SK-N-SH treated with all-trans-retinoic acid at 6 μM for 48 hours (cell line): Measurements from ENCODE around the gene ZNF524.

Source experiments
- ATAC-seq: fragments of 200-7000 bp; cut with Tn5 transposase; 3 replicates; pipeline ENCODE4 v1.9.1; 2020; ENCODE audit warnings: mild to moderate bottlenecking, moderate library complexity
- ARNTL ChIP-seq: fragments of 450-650 bp; formaldehyde crosslinking; IDR thresholded peaks from 2 replicates; pipeline ENCODE4 v1.5.0; 2020; ENCODE audit warnings: low read depth, mild to moderate bottlenecking, moderate library complexity, borderline replicate concordance
- BACH2 ChIP-seq: fragments of 250-450 bp; sonication (Bioruptor Pico); IDR thresholded peaks from 2 replicates; pipeline ENCODE4 v1.9.0; 2021; ENCODE audit warnings: mild to moderate bottlenecking, borderline replicate concordance
- CREB5 ChIP-seq: fragments of 250-450 bp; sonication (Bioruptor Pico); IDR thresholded peaks from 2 replicates; pipeline ENCODE4 v1.5.1; 2020; ENCODE audit warnings: low read depth, mild to moderate bottlenecking, moderate library complexity
- CSDC2 ChIP-seq: fragments of 250-450 bp; sonication (Bioruptor Pico); IDR thresholded peaks from 2 replicates; pipeline ENCODE4 v1.5.0; 2020; ENCODE audit warnings: mild to moderate bottlenecking, moderate library complexity
- CSRNP3 ChIP-seq: fragments of 250-450 bp; sonication (Bioruptor Pico); IDR thresholded peaks from 2 replicates; pipeline ENCODE4 v1.5.1; 2021; ENCODE audit warnings: mild to moderate bottlenecking, moderate library complexity
- ESRRG ChIP-seq: fragments of 250-450 bp; sonication (Bioruptor Pico); IDR thresholded peaks from 2 replicates; pipeline ENCODE4 v1.6.1; 2021; ENCODE audit warnings: mild to moderate bottlenecking
- GLIS3 ChIP-seq: fragments of 250-450 bp; sonication (Bioruptor Pico); IDR thresholded peaks from 2 replicates; pipeline ENCODE4 v1.5.0; 2020; ENCODE audit warnings: mild to moderate bottlenecking, moderate library complexity
- ISL1 ChIP-seq: fragments of 250-450 bp; sonication (Bioruptor Pico); IDR thresholded peaks from 2 replicates; pipeline ENCODE4 v2.1.2; 2022; ENCODE audit warnings: mild to moderate bottlenecking, moderate library complexity
- OSR1 ChIP-seq: fragments of 250-450 bp; sonication (Bioruptor Pico); IDR thresholded peaks from 2 replicates; pipeline ENCODE4 v1.8.0; 2022; ENCODE audit warnings: moderate library complexity, mild to moderate bottlenecking, inconsistent platforms
- POU6F1 ChIP-seq: fragments of 250-450 bp; sonication (Bioruptor Pico); IDR thresholded peaks from 2 replicates; pipeline ENCODE4 v1.8.0; 2021; ENCODE audit warnings: low read depth, mild to moderate bottlenecking, moderate library complexity, borderline replicate concordance
- PPARA ChIP-seq: fragments of 250-450 bp; sonication (Bioruptor Pico); IDR thresholded peaks from 2 replicates; pipeline ENCODE4 v1.5.0; 2020; ENCODE audit warnings: mild to moderate bottlenecking, borderline replicate concordance
- RARB ChIP-seq: fragments of 250-450 bp; sonication (Bioruptor Pico); IDR thresholded peaks from 2 replicates; pipeline ENCODE4 v1.8.0; 2021; ENCODE audit warnings: mild to moderate bottlenecking, moderate library complexity
- SNAI2 ChIP-seq: fragments of 250-450 bp; sonication (Bioruptor Pico); IDR thresholded peaks from 2 replicates; pipeline ENCODE4 v1.5.0; 2020; ENCODE audit warnings: mild to moderate bottlenecking, moderate library complexity
- TCF4 ChIP-seq: fragments of 250-450 bp; sonication (Bioruptor Pico); IDR thresholded peaks from 2 replicates; pipeline ENCODE4 v1.8.0; 2021; ENCODE audit warnings: mild to moderate bottlenecking, moderate library complexity, borderline replicate concordance
- TOX ChIP-seq: fragments of 250-450 bp; sonication (Bioruptor Pico); IDR thresholded peaks from 2 replicates; pipeline ENCODE4 v1.8.0; 2021; ENCODE audit warnings: mild to moderate bottlenecking, moderate library complexity, borderline replicate concordance
- TSHZ2 ChIP-seq: fragments of 250-450 bp; sonication (Bioruptor Pico); IDR thresholded peaks from 2 replicates; pipeline ENCODE4 v1.5.0; 2020; ENCODE audit warnings: mild to moderate bottlenecking, moderate library complexity
- ZC3H10 ChIP-seq: fragments of 250-450 bp; sonication (Bioruptor Pico); IDR thresholded peaks from 2 replicates; pipeline ENCODE4 v1.5.1; 2021; ENCODE audit warnings: mild to moderate bottlenecking, moderate library complexity
- ZFP3 ChIP-seq: fragments of 250-450 bp; sonication (Bioruptor Pico); IDR thresholded peaks from 2 replicates; pipeline ENCODE4 v1.5.0; 2020; ENCODE audit warnings: mild to moderate bottlenecking, moderate library complexity
- ZFP30 ChIP-seq: fragments of 450-650 bp; formaldehyde crosslinking; IDR thresholded peaks from 2 replicates; pipeline ENCODE4 v1.5.0; 2022; ENCODE audit warnings: mild to moderate bottlenecking, moderate library complexity
- ZNF565 ChIP-seq: fragments of 450-650 bp; formaldehyde crosslinking; conservative IDR thresholded peaks from 2 replicates; pipeline ENCODE4 v1.5.0; 2020; ENCODE audit warnings: low read depth, mild to moderate bottlenecking, moderate library complexity
- ZNF70 ChIP-seq: fragments of 450-650 bp; formaldehyde crosslinking; IDR thresholded peaks from 2 replicates; pipeline ENCODE4 v1.5.0; 2020; ENCODE audit warnings: mild to moderate bottlenecking, moderate library complexity
- ZNF8 ChIP-seq: fragments of 450-650 bp; formaldehyde crosslinking; IDR thresholded peaks from 2 replicates; pipeline ENCODE4 v1.5.0; 2020; ENCODE audit warnings: mild to moderate bottlenecking, moderate library complexity

The ZNF524 gene

GRCh38 chr19:55625004-55625326, 24.9 kb downstream of the ZNF524 start:
- TF ChIP-seq ZFP3 (CRISPR knock-in tag) (no peak), CSRNP3 (CRISPR knock-in tag) (no peak), TOX (CRISPR knock-in tag) (no peak), ZNF70 (CRISPR knock-in tag) (no peak), ZNF8 (CRISPR knock-in tag) (no peak), ESRRG (CRISPR knock-in tag) (no peak), ZC3H10 (CRISPR knock-in tag) (no peak), GLIS3 (CRISPR knock-in tag) (no peak), ARNTL (CRISPR knock-in tag) (no peak), ISL1 (CRISPR knock-in tag) (no peak), TSHZ2 (no peak), SNAI2 (no peak), OSR1 (CRISPR knock-in tag) (no peak), TCF4 (CRISPR knock-in tag) (no peak), CREB5 (CRISPR knock-in tag) (no peak), PPARA (no peak)
- ATAC-seq, result no peak

- no peak for TF ChIP-seq ARNTL (CRISPR knock-in tag)
- no peak for TF ChIP-seq CSDC2 (CRISPR knock-in tag)
- no peak for TF ChIP-seq RARB
- no peak for TF ChIP-seq OSR1 (CRISPR knock-in tag)
Observed at GRCh38 chr19:55626350-55626749, 26.3 kb downstream of the ZNF524 start.

GRCh38 chr19:55632463-55632834, 32.4 kb downstream of the ZNF524 start:
- TF ChIP-seq ISL1 (CRISPR knock-in tag) (no peak), BACH2 (no peak), ZC3H10 (CRISPR knock-in tag) (no peak), CSRNP3 (CRISPR knock-in tag) (no peak), GLIS3 (CRISPR knock-in tag) (no peak), ARNTL (CRISPR knock-in tag) (no peak), ZNF565 (CRISPR knock-in tag) (no peak), POU6F1 (CRISPR knock-in tag) (no peak), ESRRG (CRISPR knock-in tag) (no peak), RARB (no peak), SNAI2 (no peak), TCF4 (CRISPR knock-in tag) (no peak), ZFP30 (CRISPR knock-in tag) (no peak), ZNF8 (CRISPR knock-in tag) (no peak), ZNF70 (CRISPR knock-in tag) (no peak), OSR1 (CRISPR knock-in tag) (no peak), ZFP3 (CRISPR knock-in tag) (no peak), CREB5 (CRISPR knock-in tag) (no peak), CSDC2 (CRISPR knock-in tag) (no peak)
- ATAC-seq, result peak; percentile 83

More at GRCh38 chr19:55626350-55626749, 26.3 kb downstream of the ZNF524 start:
- no peak for ATAC-seq
